SKM-1 treated with dmso at 0.1 percent for 144 hours (cell line): ENCODE measurements around the gene CD14.
A peak's percentile ranks its signal among the peaks of the same experiment; 100 is the strongest.
"Not testable (repeated sequence)": the region's sequence is repeated elsewhere in the genome, so short reads cannot be mapped to it uniquely, and the experiment has no call there.

Experiments
- DNase-seq: peaks from one replicate; lab custom pipeline; 2025; ENCODE audit not compliant: unreplicated experiment; lab: John Stamatoyannopoulos, UW

CD14 gene

DNA sequence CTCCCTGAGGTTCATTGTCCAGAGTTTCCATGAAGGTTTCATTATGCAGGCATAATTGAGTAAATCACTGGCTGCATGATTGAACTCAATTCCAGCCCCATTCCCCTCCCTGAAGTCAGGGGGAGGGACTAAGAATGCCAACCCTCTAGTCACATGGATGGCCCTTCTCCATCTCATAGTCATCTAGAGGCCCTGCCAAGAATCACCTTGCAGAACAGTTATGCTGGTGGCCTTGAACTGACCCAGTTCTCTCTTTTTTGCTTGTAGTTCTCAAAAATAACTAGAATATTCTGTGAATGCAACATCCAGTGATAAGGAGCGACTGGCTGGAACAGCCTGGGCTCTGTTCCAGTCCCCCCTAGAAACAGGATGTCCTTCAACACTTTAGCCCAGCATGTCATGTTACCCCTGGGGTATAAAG, 36.6 kb downstream of the CD14 start:
- DNase-seq = no peak

- DNase-seq = peak; percentile 88
Observed at GRCh38 chr5:140595538-140596300, 37.3 kb downstream of the CD14 start.

GRCh38 chr5:140594169-140594568, 38.8 kb downstream of the CD14 start:
- DNase-seq = no peak

- not testable (repeated sequence) for DNase-seq
Observed at GRCh38 chr5:140593070-140593469, 39.9 kb downstream of the CD14 start.

GRCh38 chr5:140591747-140592372, 41.1 kb downstream of the CD14 start:
- DNase-seq = no peak

GRCh38 chr5:140590861-140591260, 42.1 kb downstream of the CD14 start:
- no peak for DNase-seq

GRCh38 chr5:140588311-140589070, 44.5 kb downstream of the CD14 start:
- no peak for DNase-seq

DNA sequence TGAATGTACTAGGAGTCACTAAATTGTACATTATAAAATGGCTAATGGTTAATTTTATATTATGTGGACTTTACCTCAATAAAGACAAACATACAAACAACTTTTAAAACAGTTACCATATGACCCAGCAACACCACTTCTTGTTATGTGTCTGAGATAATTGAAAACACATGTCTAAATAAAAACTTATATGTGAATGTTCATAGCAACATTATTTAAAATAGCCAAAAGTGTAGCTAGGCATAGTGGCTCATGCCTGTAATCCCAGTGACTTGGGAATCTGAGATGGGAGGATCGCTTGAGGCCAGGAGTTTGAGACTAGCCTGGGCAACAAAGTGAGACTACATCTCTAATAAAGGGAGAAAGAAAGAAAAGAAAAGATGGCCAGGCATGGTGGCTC, 45.5 kb downstream of the CD14 start:
- DNase-seq = no peak
